Heart left ventricle (tissue), 13 donors: ENCODE results near the gene MTX2.

Experiments
- POLR2A ChIP-seq, 2 donors: fragments of 450-650 bp; IDR thresholded peaks; one replicate each; pipeline ENCODE4 v1.6.1; 2017; ENCODE audit warnings: antibody characterized with exemption in 2 of 2, mild to moderate bottlenecking in 2 of 2, moderate library complexity in 2 of 2
- TF ChIP-seq, protein P1 (sequence below), 12 donors: fragments of 200-600 bp; sonication (generic) in 4 of 12; IDR thresholded peaks; one replicate each; pipeline versions ENCODE4 v1.5.0 to v1.8.0; 2018 to 2022; ENCODE audit warnings: antibody characterized with exemption in 12 of 12, mild to moderate bottlenecking in 5 of 12
- donor health status: ischemic (EF 13 %, LVEDD 7.1; RV severe dilation, severe dysfunction).
- donor health status: DM: no; HTN: yes; CAD: no.
- donor health status: DM: no; HTN: no; CAD: no.
- donor health status: ischemic (EF 25% LVEDD 6.9; RV normal size, moderate dysfunction).
- donor health status: ischemic (EF 25% LVEDD 5.7; RV mildly dilated, moderate dysfunction).
- donor health status: ischemic (EF 35%, LVEDD 5.7; RV mildly dilated, moderate dysfunction).
- donor health status: nonischemic (EF 11% LVEDD 7.7; RV severe dilation, severe dysfunction).
- donor health status: DM: yes; HTN: yes; CAD: no.
- donor health status: PGD.
- donor health status: ischemic (EF 29% LVEDD 5.4; RV normal size, mild dysfunction).
- donor health status: nonischemic (EF 23%, LVEDD 6.1; RV moderate dilation, normal function).

GRCh38 chr2:176356251-176356650 lies 87.0 kb downstream of the MTX2 start:
- TF ChIP-seq, protein P1, sequence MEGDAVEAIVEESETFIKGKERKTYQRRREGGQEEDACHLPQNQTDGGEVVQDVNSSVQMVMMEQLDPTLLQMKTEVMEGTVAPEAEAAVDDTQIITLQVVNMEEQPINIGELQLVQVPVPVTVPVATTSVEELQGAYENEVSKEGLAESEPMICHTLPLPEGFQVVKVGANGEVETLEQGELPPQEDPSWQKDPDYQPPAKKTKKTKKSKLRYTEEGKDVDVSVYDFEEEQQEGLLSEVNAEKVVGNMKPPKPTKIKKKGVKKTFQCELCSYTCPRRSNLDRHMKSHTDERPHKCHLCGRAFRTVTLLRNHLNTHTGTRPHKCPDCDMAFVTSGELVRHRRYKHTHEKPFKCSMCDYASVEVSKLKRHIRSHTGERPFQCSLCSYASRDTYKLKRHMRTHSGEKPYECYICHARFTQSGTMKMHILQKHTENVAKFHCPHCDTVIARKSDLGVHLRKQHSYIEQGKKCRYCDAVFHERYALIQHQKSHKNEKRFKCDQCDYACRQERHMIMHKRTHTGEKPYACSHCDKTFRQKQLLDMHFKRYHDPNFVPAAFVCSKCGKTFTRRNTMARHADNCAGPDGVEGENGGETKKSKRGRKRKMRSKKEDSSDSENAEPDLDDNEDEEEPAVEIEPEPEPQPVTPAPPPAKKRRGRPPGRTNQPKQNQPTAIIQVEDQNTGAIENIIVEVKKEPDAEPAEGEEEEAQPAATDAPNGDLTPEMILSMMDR (IDR thresholded peaks at IDR 0.05) = no peak
- TF ChIP-seq POLR2A (IDR thresholded peaks at IDR 0.05) = no peak
